Vagina (tissue), 2 donors: ENCODE measurements around the gene PRRT1.

Source experiments
- CTCF ChIP-seq, 3 experiments: fragments of 450-650 bp in 2 of 3; fragments of 200-600 bp in 1 of 3; sonication (generic) in 1 of 3; IDR thresholded peaks; one replicate each; pipeline ENCODE4 v1.5.1; 2017 to 2019; ENCODE audit warnings: antibody characterized with exemption in 3 of 3, mild to moderate bottlenecking in 2 of 3, moderate library complexity in 2 of 3
- POLR2A ChIP-seq, 2 donors: fragments of 450-650 bp; IDR thresholded peaks; one replicate each; pipeline ENCODE4 v1.6.1; 2017; ENCODE audit warnings: antibody characterized with exemption in 2 of 2, mild to moderate bottlenecking in 2 of 2, moderate library complexity in 2 of 2
- POLR2AphosphoS5 ChIP-seq, 2 donors: sonication (generic); formaldehyde crosslinking; IDR thresholded peaks; one replicate each; pipeline ENCODE4 v1.9.0; 2017; ENCODE audit warnings: antibody characterized with exemption in 2 of 2, mild to moderate bottlenecking in 2 of 2, low read depth in 1 of 2; ENCODE audit not compliant: insufficient read depth in 1 of 2

DNA sequence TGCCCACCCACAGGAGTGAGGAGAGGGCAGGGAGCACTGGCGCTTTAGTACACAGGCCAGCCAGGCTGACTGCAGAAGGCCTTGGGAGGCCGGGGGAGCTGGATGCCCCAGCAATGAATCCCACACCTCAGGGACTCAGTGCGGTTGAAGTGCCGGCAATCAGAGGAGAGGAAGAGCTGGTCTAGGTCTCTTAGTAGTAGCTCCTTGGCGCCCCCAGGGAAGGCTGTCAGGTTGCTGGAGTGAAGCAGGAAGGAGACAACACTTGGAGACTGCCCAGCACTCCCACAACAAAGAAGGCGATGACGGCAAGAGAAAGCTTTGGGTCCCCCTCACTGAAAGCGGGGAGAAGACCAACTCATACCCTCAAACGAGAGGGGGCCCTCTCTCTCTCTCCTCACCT, 34.3 kb downstream of the PRRT1 start:
- TF ChIP-seq POLR2A (IDR thresholded peaks at IDR 0.05): no peak
- no peak for TF ChIP-seq CTCF (IDR thresholded peaks at IDR 0.05)
- TF ChIP-seq POLR2AphosphoS5 (IDR thresholded peaks at IDR 0.05; ENCODE audit: insufficient read depth in 1 of 2, low read depth in 1 of 2): no peak
